Measurements from ENCODE around the gene KRT35.

KRT35 gene

GRCh38 chr17:41512546-41513167, 31.7 kb upstream of the KRT35 start:
- no peak for DNase-seq (ENCODE audit: low read depth, low spot score)

GRCh38 chr17:41511716-41512115, 30.8 kb upstream of the KRT35 start:
- DNase-seq (ENCODE audit: low read depth, low spot score) = no peak

- no peak for DNase-seq (ENCODE audit: low read depth, low spot score)
These were observed 30.2 kb upstream of the KRT35 start for GRCh38 chr17:41511116-41511515.

- no peak for DNase-seq (ENCODE audit: low read depth, low spot score)
These were observed 29.5 kb upstream of the KRT35 start for GRCh38 chr17:41510251-41511065.

GRCh38 chr17:41507315-41507880, 26.4 kb upstream of the KRT35 start:
- DNase-seq (ENCODE audit: low read depth, low spot score) = no peak

- DNase-seq (ENCODE audit: low read depth, low spot score) = no peak
These were observed 25.1 kb upstream of the KRT35 start for GRCh38 chr17:41505809-41506767.

GRCh38 chr17:41505007-41505808, 24.3 kb upstream of the KRT35 start, which contains the start of gene KRT13:
TSS of gene KRT13 (minus strand) at chr17:41505612. CDS start at chr17:41505550, 62 bp downstream.
- no peak for DNase-seq (ENCODE audit: low read depth, low spot score)

GRCh38 chr17:41504246-41504977, 23.5 kb upstream of the KRT35 start:
- DNase-seq (ENCODE audit: low read depth, low spot score) = no peak

- no peak for DNase-seq (ENCODE audit: low read depth, low spot score)
These were observed 22.3 kb upstream of the KRT35 start for GRCh38 chr17:41503202-41503601.

- no peak for DNase-seq (ENCODE audit: low read depth, low spot score)
These were observed 19.4 kb upstream of the KRT35 start for GRCh38 chr17:41500131-41500911.

GRCh38 chr17:41499714-41500113, 18.8 kb upstream of the KRT35 start:
- DNase-seq (ENCODE audit: low read depth, low spot score) = no peak

GRCh38 chr17:41498276-41498675, 17.3 kb upstream of the KRT35 start:
- no peak for DNase-seq (ENCODE audit: low read depth, low spot score)

GRCh38 chr17:41496803-41497484, 16.0 kb upstream of the KRT35 start:
- DNase-seq (ENCODE audit: low read depth, low spot score) = no peak

GRCh38 chr17:41494524-41494923, 13.6 kb upstream of the KRT35 start:
- no peak for DNase-seq (ENCODE audit: low read depth, low spot score)

GRCh38 chr17:41492771-41493170, 11.8 kb upstream of the KRT35 start:
- DNase-seq (ENCODE audit: low read depth, low spot score) = no peak

GRCh38 chr17:41492351-41492750, 11.4 kb upstream of the KRT35 start:
- DNase-seq (ENCODE audit: low read depth, low spot score) = no peak

- DNase-seq (ENCODE audit: low read depth, low spot score) = no peak
These were observed 10.5 kb upstream of the KRT35 start for GRCh38 chr17:41491476-41491875.

All from iPS DF 19.7 (cell line).